Measurements from ENCODE around the gene PCAT6.
"Not testable (repeated sequence)": the region's sequence is repeated elsewhere in the genome, so short reads cannot be mapped to it uniquely, and the experiment has no call there.

PCAT6 gene

DNA sequence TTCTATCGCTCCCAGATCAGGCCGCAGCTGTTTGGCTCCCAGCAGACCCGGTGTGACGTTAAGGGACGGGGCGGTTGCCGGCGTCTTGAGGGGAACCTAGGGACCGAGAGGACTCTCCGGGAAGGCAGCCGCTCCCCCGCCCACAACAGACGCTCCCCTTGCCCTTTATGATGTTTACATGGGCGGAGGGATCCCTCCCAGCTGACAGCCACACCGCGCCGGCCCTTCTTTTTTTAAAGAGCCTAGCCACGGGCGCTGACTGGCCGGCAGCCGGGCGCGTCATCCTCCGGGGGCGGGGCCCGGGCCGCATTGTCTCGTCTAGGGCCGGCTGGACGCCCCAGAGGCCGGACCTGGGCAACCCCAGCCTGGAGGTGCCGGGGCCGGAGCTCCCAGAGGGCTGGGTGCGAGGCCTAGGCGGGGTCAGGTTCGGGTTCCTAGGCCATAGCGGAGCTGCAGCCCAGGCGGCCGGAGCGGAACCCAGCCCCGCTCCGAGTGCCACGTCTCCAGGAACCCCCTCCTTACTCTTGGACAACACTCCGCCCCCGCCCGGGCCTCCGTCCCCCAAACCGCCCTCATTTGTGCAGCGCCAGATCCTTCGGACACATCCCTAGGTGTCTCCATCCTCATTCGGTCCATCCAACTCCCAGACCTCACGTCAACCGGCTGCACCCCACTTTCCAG, at the start of gene PCAT6:
PCAT6 (plus strand) TSS at position 340 of the 681 bp plus-strand sequence.
- Histone ChIP-seq H3K9ac (ENCODE audit: low read length) (peak within 1 kb of the TSS; percentile 76), H3K27me3 (ENCODE audit: control insufficient read depth in 1 of 2, insufficient read depth in 2 of 2, low read length in 2 of 2) (no peaks in the 10 kb centered on the region), H3K9me3 (ENCODE audit: low read length) (no peaks in the 10 kb centered on the region), H3K4me3 (ENCODE audit: low read depth in 1 of 2, low read length in 2 of 2) (peak within 1 kb of the TSS; percentile 87 to 94), H3K36me3 (ENCODE audit: insufficient read depth, low read length) (no peaks in the 10 kb centered on the region), H3K4me1 (ENCODE audit: insufficient read depth, low read length) (peaks cover 13% of the 10 kb centered on the region), H3K27ac (ENCODE audit: low read depth, low read length) (peak within 1 kb of the TSS; percentile 84)

DNA sequence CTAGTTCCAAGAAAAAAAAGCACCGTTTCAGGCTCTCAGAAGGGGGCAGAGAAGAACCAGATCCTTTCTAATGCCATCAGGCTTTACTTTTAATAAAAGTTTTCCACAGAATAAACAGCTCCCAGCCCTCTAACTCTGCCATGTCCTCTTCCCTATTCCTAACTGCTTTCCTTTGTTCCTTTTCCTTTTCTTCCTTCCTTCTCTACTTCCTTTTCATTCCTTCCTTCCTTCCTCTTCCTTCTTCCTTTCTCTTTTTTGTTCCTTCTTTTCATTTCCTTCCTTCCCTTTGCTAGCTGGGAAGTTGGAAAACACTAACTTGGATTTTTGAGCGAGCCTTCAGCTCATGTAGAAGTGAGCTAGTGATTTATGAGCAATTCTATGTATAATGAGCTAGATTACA, 48.7 kb upstream of the PCAT6 start:
- Histone ChIP-seq H3K4me1 (ENCODE audit: insufficient read depth, low read length) (peaks cover 6% of the 10 kb centered on the region), H3K27me3 (ENCODE audit: control insufficient read depth in 1 of 2, insufficient read depth in 2 of 2, low read length in 2 of 2) (no peaks in the 10 kb centered on the region), H3K4me3 (ENCODE audit: low read depth in 1 of 2, low read length in 2 of 2) (no peak overlapping the region), H3K9ac (ENCODE audit: low read length) (no peak overlapping the region), H3K9me3 (ENCODE audit: low read length) (no peaks in the 10 kb centered on the region), H3K27ac (ENCODE audit: low read depth, low read length) (peak overlapping the region; percentile 17), H3K36me3 (ENCODE audit: insufficient read depth, low read length) (peaks cover 57% of the 10 kb centered on the region)

DNA sequence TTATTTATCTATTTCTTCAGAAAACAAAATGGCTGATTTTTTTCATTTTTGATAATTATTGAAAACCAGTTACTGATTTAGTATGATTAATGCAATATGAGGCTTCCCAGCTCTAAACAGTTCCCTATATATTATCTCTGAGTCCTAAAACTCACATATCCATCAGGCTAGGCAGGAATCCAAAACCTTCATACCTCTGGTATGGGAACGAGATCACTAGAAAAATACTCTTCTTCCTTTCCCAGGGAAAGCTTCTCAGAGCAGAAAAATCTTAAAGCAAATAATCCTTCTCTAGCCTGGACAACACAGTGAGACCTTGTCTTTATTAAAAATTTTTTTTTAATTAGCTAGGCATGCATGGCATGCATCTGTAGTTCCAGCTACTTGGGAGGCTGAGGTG, 45.0 kb upstream of the PCAT6 start:
- Histone ChIP-seq H3K27ac (ENCODE audit: low read depth, low read length) (no peak overlapping the region), H3K27me3 (ENCODE audit: control insufficient read depth in 1 of 2, insufficient read depth in 2 of 2, low read length in 2 of 2) (no peaks in the 10 kb centered on the region), H3K4me3 (ENCODE audit: low read depth in 1 of 2, low read length in 2 of 2) (no peak overlapping the region), H3K36me3 (ENCODE audit: insufficient read depth, low read length) (peaks cover 41% of the 10 kb centered on the region), H3K9ac (ENCODE audit: low read length) (no peak overlapping the region), H3K9me3 (ENCODE audit: low read length) (no peaks in the 10 kb centered on the region), H3K4me1 (ENCODE audit: insufficient read depth, low read length) (peaks cover 6% of the 10 kb centered on the region)

DNA sequence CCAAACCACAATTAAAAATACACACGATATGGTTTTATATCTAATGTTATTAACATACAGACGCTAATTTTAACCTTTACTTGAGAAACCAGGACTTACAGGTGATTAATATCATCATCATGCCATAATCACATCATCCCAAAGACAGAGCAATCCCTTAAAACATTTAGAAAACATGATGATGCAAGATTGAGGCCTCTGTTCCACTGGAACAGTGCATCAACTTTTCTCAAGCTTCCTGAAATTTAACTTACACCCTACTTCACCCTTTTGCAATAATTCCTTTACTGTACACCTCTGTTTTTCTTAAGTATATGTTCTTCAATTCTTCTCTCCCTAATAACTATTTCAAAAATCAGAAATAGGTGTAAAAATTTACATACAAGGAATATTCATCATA, 40.6 kb upstream of the PCAT6 start:
- Histone ChIP-seq H3K4me1 (ENCODE audit: insufficient read depth, low read length) (no peaks in the 10 kb centered on the region), H3K36me3 (ENCODE audit: insufficient read depth, low read length) (peaks cover 51% of the 10 kb centered on the region), H3K9me3 (ENCODE audit: low read length) (no peaks in the 10 kb centered on the region), H3K27me3 (ENCODE audit: control insufficient read depth in 1 of 2, insufficient read depth in 2 of 2, low read length in 2 of 2) (no peaks in the 10 kb centered on the region), H3K9ac (ENCODE audit: low read length) (no peak overlapping the region), H3K27ac (ENCODE audit: low read depth, low read length) (no peak overlapping the region), H3K4me3 (ENCODE audit: low read depth in 1 of 2, low read length in 2 of 2) (no peak overlapping the region)

GRCh38 chr1:202781180-202781579, 29.6 kb upstream of the PCAT6 start:
- Histone ChIP-seq H3K9ac (ENCODE audit: low read length) (no peak overlapping the region), H3K9me3 (ENCODE audit: low read length) (no peaks in the 10 kb centered on the region), H3K27ac (ENCODE audit: low read depth, low read length) (no peak overlapping the region), H3K27me3 (ENCODE audit: control insufficient read depth in 1 of 2, insufficient read depth in 2 of 2, low read length in 2 of 2) (no peaks in the 10 kb centered on the region), H3K36me3 (ENCODE audit: insufficient read depth, low read length) (no peaks in the 10 kb centered on the region), H3K4me1 (ENCODE audit: insufficient read depth, low read length) (no peaks in the 10 kb centered on the region), H3K4me3 (ENCODE audit: low read depth in 1 of 2, low read length in 2 of 2) (no peak overlapping the region)

DNA sequence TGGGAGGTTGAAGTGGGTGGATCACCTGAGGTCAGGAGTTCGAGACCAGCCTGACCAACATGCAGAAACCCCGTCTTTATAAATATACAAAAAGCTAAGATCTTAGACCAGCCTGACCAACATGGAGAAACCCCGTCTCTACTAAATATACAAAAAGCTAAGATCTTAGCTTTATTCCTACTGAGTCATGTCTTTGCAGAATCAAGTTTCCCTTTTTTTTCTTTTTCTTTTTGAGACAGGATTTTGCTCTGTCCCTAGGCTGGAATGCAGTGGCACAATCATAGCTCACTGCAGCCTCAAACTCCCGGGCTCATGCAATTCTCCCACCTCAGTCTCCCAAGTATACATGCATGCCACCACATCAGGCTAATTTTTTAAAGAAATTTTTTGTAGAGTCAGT, 23.9 kb upstream of the PCAT6 start:
- Histone ChIP-seq H3K36me3 (ENCODE audit: insufficient read depth, low read length) (no peaks in the 10 kb centered on the region), H3K4me1 (ENCODE audit: insufficient read depth, low read length) (no peaks in the 10 kb centered on the region), H3K27ac (ENCODE audit: low read depth, low read length) (no peak overlapping the region), H3K4me3 (ENCODE audit: low read depth in 1 of 2, low read length in 2 of 2) (no peak overlapping the region), H3K9ac (ENCODE audit: low read length) (no peak overlapping the region), H3K27me3 (ENCODE audit: control insufficient read depth in 1 of 2, insufficient read depth in 2 of 2, low read length in 2 of 2) (no peaks in the 10 kb centered on the region), H3K9me3 (ENCODE audit: low read length) (no peaks in the 10 kb centered on the region)

DNA sequence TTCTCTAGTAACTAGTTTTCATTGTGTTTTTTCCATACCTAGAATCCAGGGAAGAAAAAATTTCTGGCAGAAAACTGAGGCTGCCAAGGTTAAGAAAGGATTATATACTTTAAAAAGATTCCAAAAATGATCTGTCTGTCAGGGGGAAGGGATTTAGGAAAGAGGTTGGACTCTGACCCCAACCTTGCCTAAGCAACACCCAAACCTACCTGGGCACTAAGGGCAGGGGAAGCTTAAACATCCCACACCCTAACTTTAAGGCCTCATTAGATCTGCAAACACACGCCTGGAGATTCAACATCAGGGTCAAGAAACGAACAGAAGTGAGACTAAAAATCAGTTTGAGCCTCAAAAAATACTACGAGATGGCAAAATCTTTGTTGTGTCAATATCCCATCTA, 22.0 kb upstream of the PCAT6 start:
- Histone ChIP-seq H3K9ac (ENCODE audit: low read length) (no peak overlapping the region), H3K4me3 (ENCODE audit: low read depth in 1 of 2, low read length in 2 of 2) (no peak overlapping the region), H3K36me3 (ENCODE audit: insufficient read depth, low read length) (no peaks in the 10 kb centered on the region), H3K4me1 (ENCODE audit: insufficient read depth, low read length) (no peaks in the 10 kb centered on the region), H3K9me3 (ENCODE audit: low read length) (no peaks in the 10 kb centered on the region), H3K27me3 (ENCODE audit: control insufficient read depth in 1 of 2, insufficient read depth in 2 of 2, low read length in 2 of 2) (no peaks in the 10 kb centered on the region), H3K27ac (ENCODE audit: low read depth, low read length) (no peak overlapping the region)

- H3K27ac ChIP-seq (ENCODE audit: low read depth, low read length), result no peak overlapping the region
- H3K4me3 ChIP-seq (ENCODE audit: low read depth in 1 of 2, low read length in 2 of 2), result no peak overlapping the region
- H3K36me3 ChIP-seq (ENCODE audit: insufficient read depth, low read length), result no peaks in the 10 kb centered on the region
- no peak overlapping the region for H3K9ac ChIP-seq (ENCODE audit: low read length)
- H3K27me3 ChIP-seq (ENCODE audit: control insufficient read depth in 1 of 2, insufficient read depth in 2 of 2, low read length in 2 of 2), result no peaks in the 10 kb centered on the region
- H3K4me1 ChIP-seq (ENCODE audit: insufficient read depth, low read length), result no peaks in the 10 kb centered on the region
- no peaks in the 10 kb centered on the region for H3K9me3 ChIP-seq (ENCODE audit: low read length)
These were observed 19.5 kb upstream of the PCAT6 start for GRCh38 chr1:202791077-202791747.

DNA sequence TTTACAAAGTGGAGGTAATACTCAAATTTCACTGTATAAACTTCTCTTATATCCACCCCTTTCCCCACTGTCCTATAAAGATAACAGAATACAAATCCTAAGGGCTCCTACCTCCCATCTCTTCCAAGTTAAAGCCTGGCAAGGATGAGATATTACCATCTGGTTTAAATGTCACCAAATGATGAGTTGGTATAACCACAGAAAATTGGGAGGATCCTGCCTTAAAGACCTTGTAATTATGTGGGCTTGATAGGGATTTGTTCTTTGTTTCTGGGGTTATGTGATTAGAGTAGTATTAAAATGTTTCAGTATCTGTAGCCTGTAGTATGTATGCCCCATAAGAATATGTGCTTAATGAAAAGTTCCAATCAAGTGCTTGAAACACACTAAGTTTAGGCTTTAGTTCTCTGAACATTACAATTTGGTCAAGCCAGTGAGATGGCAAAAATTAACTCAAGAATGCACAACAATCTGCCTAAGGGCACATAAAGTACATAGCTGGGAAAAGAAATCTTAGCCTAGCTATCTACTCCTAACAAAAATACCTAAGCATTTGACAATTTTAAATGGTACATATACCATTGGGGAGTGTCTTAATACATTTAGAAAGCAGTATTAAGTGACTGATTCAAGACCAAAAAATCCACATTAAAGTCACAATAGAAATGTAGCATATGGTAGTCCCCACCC, 16.6 kb upstream of the PCAT6 start:
- no peak overlapping the region for H3K9ac ChIP-seq (ENCODE audit: low read length)
- H3K4me3 ChIP-seq (ENCODE audit: low read depth in 1 of 2, low read length in 2 of 2), result no peak overlapping the region
- H3K27me3 ChIP-seq (ENCODE audit: control insufficient read depth in 1 of 2, insufficient read depth in 2 of 2, low read length in 2 of 2), result no peaks in the 10 kb centered on the region
- no peaks in the 10 kb centered on the region for H3K4me1 ChIP-seq (ENCODE audit: insufficient read depth, low read length)
- H3K36me3 ChIP-seq (ENCODE audit: insufficient read depth, low read length), result no peaks in the 10 kb centered on the region
- H3K9me3 ChIP-seq (ENCODE audit: low read length), result no peaks in the 10 kb centered on the region
- H3K27ac ChIP-seq (ENCODE audit: low read depth, low read length), result no peak overlapping the region

GRCh38 chr1:202794931-202795330, 15.8 kb upstream of the PCAT6 start:
- not testable (repeated sequence) for H3K27ac ChIP-seq (ENCODE audit: low read depth, low read length); H3K4me1 ChIP-seq (ENCODE audit: insufficient read depth, low read length); H3K9me3 ChIP-seq (ENCODE audit: low read length); H3K9ac ChIP-seq (ENCODE audit: low read length); H3K36me3 ChIP-seq (ENCODE audit: insufficient read depth, low read length); H3K27me3 ChIP-seq (ENCODE audit: control insufficient read depth in 1 of 2, insufficient read depth in 2 of 2, low read length in 2 of 2); H3K4me3 ChIP-seq (ENCODE audit: low read depth in 1 of 2, low read length in 2 of 2)

GRCh38 chr1:202796670-202797069, 14.1 kb upstream of the PCAT6 start:
- H3K36me3 ChIP-seq (ENCODE audit: insufficient read depth, low read length), result no peaks in the 10 kb centered on the region
- H3K27me3 ChIP-seq (ENCODE audit: control insufficient read depth in 1 of 2, insufficient read depth in 2 of 2, low read length in 2 of 2), result no peaks in the 10 kb centered on the region
- no peaks in the 10 kb centered on the region for H3K4me1 ChIP-seq (ENCODE audit: insufficient read depth, low read length)
- no peak overlapping the region for H3K9ac ChIP-seq (ENCODE audit: low read length)
- H3K27ac ChIP-seq (ENCODE audit: low read depth, low read length), result no peak overlapping the region
- H3K4me3 ChIP-seq (ENCODE audit: low read depth in 1 of 2, low read length in 2 of 2), result no peak overlapping the region
- no peaks in the 10 kb centered on the region for H3K9me3 ChIP-seq (ENCODE audit: low read length)
